Thymus (tissue), 11 donors: ENCODE data around the gene PSMA3. TPM values are rescaled to one million over a fixed set of nuclear protein-coding genes. Genes with fewer than 3 reads are reported as not detected.
"Not testable (repeated sequence)": the region's sequence is repeated elsewhere in the genome, so short reads cannot be mapped to it uniquely, and the experiment has no call there.

ENCODE experiments used
- DNase-seq, 9 donors: peaks; one replicate each; pipeline ENCODE4 v3.0.0-alpha.2; 2013; ENCODE audit warnings: low spot score in 9 of 9, low read depth in 6 of 9, missing footprints in 1 of 9
- H3K27ac ChIP-seq, 2 donors: one replicate each; pipeline ENCODE4 v1.5.1; 2013; ENCODE audit warnings: control low read depth in 1 of 2, low read depth in 1 of 2, low read length in 1 of 2, mild to moderate bottlenecking in 1 of 2, moderate library complexity in 1 of 2
- H3K27me3 ChIP-seq, 2 donors: one replicate each; pipeline ENCODE4 v1.5.1; 2013; ENCODE audit warnings: low read length in 1 of 2; ENCODE audit not compliant: control insufficient read depth in 2 of 2, insufficient read depth in 1 of 2
- H3K36me3 ChIP-seq, 2 donors: one replicate each; pipeline ENCODE4 v1.5.1; 2013; ENCODE audit warnings: low read length in 1 of 2, mild to moderate bottlenecking in 1 of 2, moderate library complexity in 1 of 2; ENCODE audit not compliant: control insufficient read depth in 2 of 2, insufficient read depth in 2 of 2
- H3K4me1 ChIP-seq, 2 donors: one replicate each; pipeline ENCODE4 v1.5.1; 2013; ENCODE audit warnings: low read length in 2 of 2; ENCODE audit not compliant: control insufficient read depth in 2 of 2, insufficient read depth in 2 of 2
- H3K4me3 ChIP-seq, 2 donors: one replicate each; pipeline ENCODE4 v1.5.1; 2013; ENCODE audit warnings: low read length in 2 of 2, control low read depth in 1 of 2, mild to moderate bottlenecking in 1 of 2
- H3K9me3 ChIP-seq, 2 donors: one replicate each; pipeline ENCODE4 v1.5.1; 2013; ENCODE audit warnings: low read length in 1 of 2, mild to moderate bottlenecking in 1 of 2; ENCODE audit not compliant: control insufficient read depth in 2 of 2, insufficient read depth in 1 of 2
- WGBS: extraction: QIAGEN DNeasy Blood & Tissue Kit; methylation state at CpG from one replicate; pipeline ENCODE4 v1.1.7; 2013; 5-methylcytosine and 5-hydroxymethylcytosine counted together
- polyA plus RNA-seq: library from polyadenylated mRNA; stranded (reverse); fragments of 200-250 nt; gene quantifications from one replicate; pipeline ENCODE4 v1.2.3, GENCODE V29; 2013
- total RNA-seq: library from RNA; stranded (reverse); fragments of 120-200 nt; gene quantifications from one replicate; pipeline ENCODE4 v1.2.4, GENCODE V29; 2013
- donor health status: healthy.

PSMA3 gene
- total and polyA plus RNA-seq, 2 donors = 150 to 181 TPM

- Histone ChIP-seq H3K4me1 (no peaks in the 10 kb centered on the region), H3K27ac (no peak overlapping the region), H3K9me3 (no peaks in the 10 kb centered on the region), H3K27me3 (no peaks in the 10 kb centered on the region), H3K36me3 (peaks cover 14 to 31% of the 10 kb centered on the region in 2 donors), H3K4me3 (no peak overlapping the region)
- DNase-seq = no peak
- WGBS = 97% methylated on average over 8 of the region's 8 CpGs
These were observed 5.0 kb downstream of the PSMA3 start for GRCh38 chr14:58249611-58250010.

GRCh38 chr14:58258156-58258555 lies 13.5 kb downstream of the PSMA3 start:
- no peak overlapping the region for H3K4me3 ChIP-seq
- no peaks in the 10 kb centered on the region for H3K27me3 ChIP-seq
- H3K36me3 ChIP-seq = peaks cover 41 to 86% of the 10 kb centered on the region in 2 donors
- H3K9me3 ChIP-seq = no peaks in the 10 kb centered on the region
- H3K27ac ChIP-seq = no peak overlapping the region
- DNase-seq = no peak
- H3K4me1 ChIP-seq = no peaks in the 10 kb centered on the region
- WGBS = 99% methylated on average over 4 of the region's 4 CpGs

- H3K9me3 ChIP-seq, DNase-seq, H3K27ac ChIP-seq, H3K4me1 ChIP-seq, H3K4me3 ChIP-seq, H3K27me3 ChIP-seq: not testable (repeated sequence)
- 98% methylated on average over 10 of the region's 10 CpGs for WGBS
- H3K36me3 ChIP-seq = peaks cover 38 to 94% of the 10 kb centered on the region in 2 donors
These were observed 17.4 kb downstream of the PSMA3 start for GRCh38 chr14:58262005-58262404.

- Histone ChIP-seq H3K27me3 (no peaks in the 10 kb centered on the region), H3K4me3 (no peak overlapping the region), H3K9me3 (no peaks in the 10 kb centered on the region), H3K4me1 (no peaks in the 10 kb centered on the region), H3K36me3 (peaks cover 36 to 85% of the 10 kb centered on the region in 2 donors), H3K27ac (no peak overlapping the region)
- DNase-seq = no peak
These were observed 20.8 kb downstream of the PSMA3 start for GRCh38 chr14:58265401-58265800.

GRCh38 chr14:58270628-58271027 lies 26.0 kb downstream of the PSMA3 start:
- no peak for DNase-seq
- WGBS = 98% methylated on average over 2 of the region's 2 CpGs
- no peak overlapping the region for H3K27ac ChIP-seq
- no peak overlapping the region for H3K4me3 ChIP-seq
- H3K4me1 ChIP-seq = peaks cover 0 to 4% of the 10 kb centered on the region in 2 donors
- H3K27me3 ChIP-seq = no peaks in the 10 kb centered on the region
- no peaks in the 10 kb centered on the region for H3K9me3 ChIP-seq
- peaks cover 19 to 71% of the 10 kb centered on the region in 2 donors for H3K36me3 ChIP-seq

- no peaks in the 10 kb centered on the region for H3K9me3 ChIP-seq
- WGBS = 98% methylated on average over 4 of the region's 4 CpGs
- H3K27me3 ChIP-seq = no peaks in the 10 kb centered on the region
- H3K27ac ChIP-seq = no peak overlapping the region
- no peak overlapping the region for H3K4me3 ChIP-seq
- DNase-seq = no peak
- H3K36me3 ChIP-seq = peaks cover 28 to 58% of the 10 kb centered on the region in 2 donors
- peaks cover 0 to 4% of the 10 kb centered on the region in 2 donors for H3K4me1 ChIP-seq
These were observed 28.1 kb downstream of the PSMA3 start for GRCh38 chr14:58272588-58273372.

- Histone ChIP-seq H3K4me1 (peaks cover 0 to 4% of the 10 kb centered on the region in 2 donors), H3K27me3 (no peaks in the 10 kb centered on the region), H3K9me3 (no peaks in the 10 kb centered on the region), H3K4me3 (no peak overlapping the region), H3K36me3 (peaks cover 27 to 54% of the 10 kb centered on the region in 2 donors), H3K27ac (no peak overlapping the region)
- no peak for DNase-seq
These were observed 30.2 kb downstream of the PSMA3 start for GRCh38 chr14:58274881-58275280.

GRCh38 chr14:58275527-58276190 lies 31.0 kb downstream of the PSMA3 start:
- no peaks in the 10 kb centered on the region for H3K27me3 ChIP-seq
- peaks cover 29 to 48% of the 10 kb centered on the region in 2 donors for H3K36me3 ChIP-seq
- H3K27ac ChIP-seq = peak overlapping the region in 1 of 2 donors; percentile 12
- no peak overlapping the region for H3K4me3 ChIP-seq
- WGBS = 94% methylated on average over 2 of the region's 2 CpGs
- no peaks in the 10 kb centered on the region for H3K9me3 ChIP-seq
- peak in 1 of 9 donors; percentile 24 for DNase-seq
- peaks cover 0 to 4% of the 10 kb centered on the region in 2 donors for H3K4me1 ChIP-seq

GRCh38 chr14:58276208-58276607 lies 31.6 kb downstream of the PSMA3 start:
- no peaks in the 10 kb centered on the region for H3K9me3 ChIP-seq
- peaks cover 0 to 5% of the 10 kb centered on the region in 2 donors for H3K4me1 ChIP-seq
- no peak overlapping the region for H3K4me3 ChIP-seq
- H3K27ac ChIP-seq = peak overlapping the region in 1 of 2 donors; percentile 5
- H3K36me3 ChIP-seq = peaks cover 24 to 43% of the 10 kb centered on the region in 2 donors
- WGBS = 95% methylated on average over 1 of the region's 1 CpG
- no peaks in the 10 kb centered on the region for H3K27me3 ChIP-seq
- DNase-seq = no peak
